ENCODE measurements around the gene RABEP1.
"Not testable (repeated sequence)": the region's sequence is repeated elsewhere in the genome, so short reads cannot be mapped to it uniquely, and the experiment has no call there.

The RABEP1 gene

GRCh38 chr17:5424909-5425308, 142.8 kb downstream of the RABEP1 start:
- no peak for DNase-seq (ENCODE audit: low read depth in 2 of 2)

DNA sequence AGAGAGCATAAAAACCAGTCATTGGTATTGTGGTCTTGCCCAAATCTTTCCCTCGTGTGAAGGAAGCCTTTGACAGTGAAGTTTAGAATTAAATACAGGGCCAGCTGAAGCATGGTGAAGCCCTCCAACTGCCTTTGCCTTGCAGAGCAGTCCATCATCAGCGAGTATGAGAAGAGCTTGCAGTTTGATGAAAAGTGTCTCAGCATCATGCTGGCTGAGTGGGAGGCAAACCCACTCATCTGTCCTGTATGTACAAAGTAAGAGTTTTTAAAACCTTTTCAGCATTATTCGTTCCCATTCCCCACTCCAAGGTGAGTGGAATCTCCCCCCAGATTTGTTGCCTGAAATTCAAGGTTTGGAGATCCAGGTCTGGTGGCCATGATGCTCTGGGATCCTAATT, 143.7 kb downstream of the RABEP1 start:
- no peak for DNase-seq (ENCODE audit: low read depth in 2 of 2)

- DNase-seq (ENCODE audit: low read depth in 2 of 2): no peak
Observed at GRCh38 chr17:5429191-5429887, 147.3 kb downstream of the RABEP1 start.

DNA sequence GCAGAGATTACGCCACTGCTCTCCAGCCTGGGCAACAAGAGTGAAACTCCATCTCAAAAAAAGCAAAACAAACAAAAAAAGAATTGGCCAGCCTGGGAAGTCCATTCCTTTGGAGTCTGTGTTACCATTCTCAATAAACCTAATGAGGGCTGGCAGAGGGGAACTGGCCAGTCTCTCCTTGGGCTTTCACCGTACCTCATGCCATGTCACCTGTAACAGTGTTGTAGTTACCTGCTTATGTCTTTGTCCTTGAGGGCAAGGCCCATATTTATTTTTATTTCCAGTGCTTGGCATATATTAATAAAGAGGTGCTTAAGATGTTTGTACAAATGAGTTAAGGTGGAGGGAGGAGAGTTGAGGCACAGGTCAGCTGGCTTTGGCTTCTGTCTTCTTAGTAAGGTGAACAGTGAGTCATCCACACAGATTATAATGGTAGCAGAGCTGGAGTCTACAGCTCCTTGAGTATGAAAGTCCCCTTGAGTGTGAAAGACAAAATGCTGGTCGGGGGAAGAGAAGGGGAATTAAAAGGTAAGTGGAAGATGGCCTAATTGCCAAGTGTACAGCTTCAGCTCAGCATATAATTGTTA, 148.4 kb downstream of the RABEP1 start:
- no peak for DNase-seq (ENCODE audit: low read depth in 2 of 2)

GRCh38 chr17:5431234-5431633, 149.2 kb downstream of the RABEP1 start:
- not testable (repeated sequence) for DNase-seq (ENCODE audit: low read depth in 2 of 2)

- DNase-seq (ENCODE audit: low read depth in 2 of 2): no peak
Observed at GRCh38 chr17:5431949-5432556, 150.0 kb downstream of the RABEP1 start.

- DNase-seq (ENCODE audit: low read depth in 2 of 2): no peak
Observed at GRCh38 chr17:5434984-5435383, 152.9 kb downstream of the RABEP1 start.

Measured in stimulated activated CD8-positive, alpha-beta memory T cell treated with anti-CD3 and anti-CD28 coated beads, Interleukin-7, amount 100 ng/mL, for 1 hour (primary cell).